Neural progenitor cell (in vitro differentiated cells): ENCODE data around the gene MED27.

Source experiments
- CTCF ChIP-seq: fragments of 200-600 bp; sonication (generic); IDR thresholded peaks from 2 replicates; pipeline ENCODE4 v1.5.1; 2017; ENCODE audit warnings: antibody characterized with exemption, mild to moderate bottlenecking
- EZH2 ChIP-seq: fragments of 200-600 bp; sonication (generic); IDR thresholded peaks from 2 replicates; pipeline ENCODE4 v1.6.1; 2017; ENCODE audit warnings: antibody characterized with exemption, mild to moderate bottlenecking, moderate library complexity
- EZH2phosphoT487 ChIP-seq: fragments of 200-600 bp; sonication (generic); IDR thresholded peaks from 2 replicates; pipeline ENCODE4 v1.6.1; 2017; ENCODE audit warnings: antibody characterized with exemption

- TF ChIP-seq CTCF (no peak), EZH2 (no peak), EZH2phosphoT487 (no peak)
Measured at GRCh38 chr9:131849391-131849790, 230.3 kb downstream of the MED27 start.
